ENCODE results near the gene FURIN. TPM values are rescaled to one million over a fixed set of nuclear protein-coding genes. Genes with fewer than 3 reads are reported as not detected.

The FURIN gene
- total RNA-seq, 4 donors from 2014 or later = 58.7 to 121 (median 92.3) TPM

- DNase-seq (ENCODE audit: low spot score) = no peak
- TF ChIP-seq, protein P1, sequence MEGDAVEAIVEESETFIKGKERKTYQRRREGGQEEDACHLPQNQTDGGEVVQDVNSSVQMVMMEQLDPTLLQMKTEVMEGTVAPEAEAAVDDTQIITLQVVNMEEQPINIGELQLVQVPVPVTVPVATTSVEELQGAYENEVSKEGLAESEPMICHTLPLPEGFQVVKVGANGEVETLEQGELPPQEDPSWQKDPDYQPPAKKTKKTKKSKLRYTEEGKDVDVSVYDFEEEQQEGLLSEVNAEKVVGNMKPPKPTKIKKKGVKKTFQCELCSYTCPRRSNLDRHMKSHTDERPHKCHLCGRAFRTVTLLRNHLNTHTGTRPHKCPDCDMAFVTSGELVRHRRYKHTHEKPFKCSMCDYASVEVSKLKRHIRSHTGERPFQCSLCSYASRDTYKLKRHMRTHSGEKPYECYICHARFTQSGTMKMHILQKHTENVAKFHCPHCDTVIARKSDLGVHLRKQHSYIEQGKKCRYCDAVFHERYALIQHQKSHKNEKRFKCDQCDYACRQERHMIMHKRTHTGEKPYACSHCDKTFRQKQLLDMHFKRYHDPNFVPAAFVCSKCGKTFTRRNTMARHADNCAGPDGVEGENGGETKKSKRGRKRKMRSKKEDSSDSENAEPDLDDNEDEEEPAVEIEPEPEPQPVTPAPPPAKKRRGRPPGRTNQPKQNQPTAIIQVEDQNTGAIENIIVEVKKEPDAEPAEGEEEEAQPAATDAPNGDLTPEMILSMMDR (IDR thresholded peaks at IDR 0.05) = no peak
- ATAC-seq (ENCODE audit: low FRiP score) = no peak
These were observed 42.3 kb downstream of the FURIN start for GRCh38 chr15:90910441-90911301.

- no peak for DNase-seq (ENCODE audit: low spot score)
- TF ChIP-seq, protein P1 (IDR thresholded peaks at IDR 0.05) = no peak
These were observed 42.9 kb downstream of the FURIN start for GRCh38 chr15:90911302-90911623.

DNA sequence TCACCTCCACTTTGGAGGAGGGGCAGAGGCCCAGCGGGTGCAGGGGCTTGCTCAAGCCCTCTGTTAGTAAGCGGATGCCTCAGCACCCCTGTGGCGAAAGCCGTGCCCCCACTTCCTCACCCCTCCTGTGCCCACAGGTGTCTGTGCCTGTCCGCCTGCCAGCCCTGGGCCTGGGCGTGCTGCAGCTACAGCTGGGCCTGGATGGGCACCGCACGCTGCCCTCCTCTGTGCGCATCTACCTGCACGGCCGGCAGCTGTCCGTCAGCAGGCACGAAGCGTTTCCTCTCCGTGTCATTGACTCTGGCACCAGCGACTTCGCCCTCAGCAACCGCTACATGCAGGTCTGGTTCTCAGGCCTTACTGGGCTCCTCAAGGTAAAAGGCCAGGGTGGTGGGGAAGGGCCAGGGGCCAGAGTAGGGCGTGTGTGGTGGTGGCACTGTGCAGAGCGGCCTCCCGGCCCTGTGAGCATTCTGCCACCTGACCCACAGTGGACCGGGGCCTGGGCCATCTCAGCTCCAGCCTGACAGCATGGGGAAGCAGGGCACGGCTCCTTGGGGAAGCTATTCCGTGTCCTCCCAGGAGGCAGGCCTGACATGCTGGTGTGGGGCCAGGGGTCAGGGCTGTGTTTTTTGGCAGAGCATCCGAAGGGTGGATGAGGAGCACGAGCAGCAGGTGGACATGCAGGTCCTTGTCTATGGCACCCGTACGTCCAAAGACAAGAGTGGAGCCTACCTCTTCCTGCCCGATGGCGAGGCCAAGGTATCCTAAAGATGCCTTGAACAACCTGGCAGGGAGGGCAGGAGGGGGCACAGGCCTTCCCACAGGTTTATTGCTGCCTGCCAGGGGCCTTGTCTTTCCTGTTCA lies 43.8 kb downstream of the FURIN start:
- TF ChIP-seq, protein P1 (IDR thresholded peaks at IDR 0.05) = no peak
- no peak for DNase-seq (ENCODE audit: low spot score)
- no peak for ATAC-seq (ENCODE audit: low FRiP score)

More at GRCh38 chr15:90911302-90911623, 42.9 kb downstream of the FURIN start:
- ATAC-seq (ENCODE audit: low FRiP score) = peak; percentile 5

DNA sequence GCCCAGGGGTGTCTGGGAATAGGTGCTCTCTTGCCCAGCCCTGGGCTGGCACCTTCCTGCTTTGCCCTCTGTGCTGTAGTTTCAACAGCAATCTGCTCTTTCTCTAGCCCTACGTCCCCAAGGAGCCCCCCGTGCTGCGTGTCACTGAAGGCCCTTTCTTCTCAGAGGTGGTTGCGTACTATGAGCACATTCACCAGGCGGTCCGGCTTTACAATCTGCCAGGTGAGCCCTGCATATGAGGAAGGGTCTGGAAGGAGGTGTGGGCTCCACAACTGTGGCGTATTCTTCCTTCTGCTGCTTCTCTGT lies 44.3 kb downstream of the FURIN start:
- no peak for DNase-seq (ENCODE audit: low spot score)
- no peak for ATAC-seq (ENCODE audit: low FRiP score)
- TF ChIP-seq, protein P1 (IDR thresholded peaks at IDR 0.05) = no peak

GRCh38 chr15:90913398-90913944 lies 45.1 kb downstream of the FURIN start:
- TF ChIP-seq, protein P1 (IDR thresholded peaks at IDR 0.05) = no peak
- DNase-seq (ENCODE audit: low spot score) (no peak), ATAC-seq (ENCODE audit: low FRiP score) (no peak)

DNA sequence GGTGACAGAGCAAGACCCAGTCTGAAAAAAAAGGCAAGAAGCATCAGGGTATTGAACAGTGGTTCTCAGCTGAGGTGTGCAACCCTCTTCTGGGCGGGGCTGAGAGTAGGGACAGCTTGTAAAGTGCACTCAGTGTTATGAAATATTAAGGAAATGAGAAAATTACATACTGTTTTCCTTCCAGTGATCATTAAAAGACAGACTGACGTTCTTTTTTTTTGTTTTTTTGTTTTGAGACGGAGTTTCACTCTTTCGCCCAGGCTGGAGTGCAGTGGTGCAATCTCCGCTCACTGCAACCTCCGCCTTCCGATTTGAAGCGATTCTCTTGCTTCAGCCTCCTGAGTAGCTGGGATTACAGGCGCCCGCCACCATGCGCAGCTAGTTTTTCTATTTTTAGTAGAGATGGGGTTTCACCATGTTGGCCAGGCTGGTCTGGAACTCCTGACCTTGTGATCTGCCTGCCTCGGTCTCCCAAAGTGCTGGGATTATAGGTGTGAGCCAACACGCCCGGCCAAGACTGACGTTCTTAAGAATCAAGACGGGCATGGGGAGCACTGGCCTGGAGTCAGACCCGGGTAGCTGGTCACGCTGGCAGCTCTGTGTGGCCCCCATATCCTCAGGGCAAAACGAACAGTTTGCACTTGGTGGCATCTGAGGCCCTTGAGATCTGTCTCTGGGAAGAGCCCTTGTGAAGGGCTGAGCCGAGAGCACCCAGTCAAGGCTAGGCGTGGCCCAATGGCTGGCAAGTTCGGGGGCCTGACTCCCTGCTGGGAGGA lies 46.1 kb downstream of the FURIN start:
- DNase-seq (ENCODE audit: low spot score) (no peak), ATAC-seq (ENCODE audit: low FRiP score) (no peak)
- TF ChIP-seq, protein P1 (IDR thresholded peaks at IDR 0.05) = no peak
